Osteoblast (primary cell): ENCODE results near the gene ADCY2. TPM values are rescaled to one million over a fixed set of nuclear protein-coding genes. Genes with fewer than 3 reads are reported as not detected.

Source experiments
- DNase-seq: peaks from one replicate; pipeline ENCODE4 v3.0.0; 2011; ENCODE audit warnings: low spot score, mixed read lengths; ENCODE audit not compliant: insufficient read length; ENCODE audit errors: missing footprints
- H2AFZ ChIP-seq: 2 replicates; pipeline ENCODE4 v1.6.0; 2011; ENCODE audit warnings: mild to moderate bottlenecking, low read length
- H3K27ac ChIP-seq: 2 replicates; pipeline ENCODE4 v1.5.1; 2011; ENCODE audit warnings: mild to moderate bottlenecking, low read depth, low read length, moderate library complexity
- H3K27me3 ChIP-seq: 2 replicates; pipeline ENCODE4 v1.6.0; 2012; ENCODE audit warnings: mild to moderate bottlenecking, control low read depth, inconsistent platforms, low read length, moderate library complexity; ENCODE audit not compliant: insufficient read depth
- H3K36me3 ChIP-seq: 2 replicates; pipeline ENCODE4 v1.5.1; 2011; ENCODE audit warnings: mild to moderate bottlenecking, low read length, control low read depth, moderate library complexity; ENCODE audit not compliant: insufficient read depth
- H3K4me1 ChIP-seq: 2 replicates; pipeline ENCODE4 v1.5.1; 2011; ENCODE audit warnings: mild to moderate bottlenecking, low read length, control low read depth, moderate library complexity; ENCODE audit not compliant: insufficient read depth
- H3K4me2 ChIP-seq: 2 replicates; pipeline ENCODE4 v1.6.0; 2011; ENCODE audit warnings: mild to moderate bottlenecking, low read length; ENCODE audit not compliant: insufficient read depth
- H3K4me3 ChIP-seq: fragments of 200-600 bp; sonication (generic); 3 replicates; pipeline ENCODE4 v1.5.1; 2012; ENCODE audit warnings: mild to moderate bottlenecking, low read length, inconsistent platforms; ENCODE audit not compliant: insufficient read depth
- H3K79me2 ChIP-seq: 2 replicates; pipeline ENCODE4 v1.6.0; 2012; ENCODE audit warnings: mild to moderate bottlenecking, low read length, control low read depth, inconsistent platforms; ENCODE audit not compliant: insufficient read depth
- H3K9me3 ChIP-seq: 2 replicates; pipeline ENCODE4 v1.5.1; 2011; ENCODE audit warnings: low read depth, low read length, control low read depth
- H4K20me1 ChIP-seq: 2 replicates; pipeline ENCODE4 v1.6.0; 2012; ENCODE audit warnings: mild to moderate bottlenecking, low read length, control low read depth; ENCODE audit not compliant: insufficient read depth
- CTCF ChIP-seq: IDR thresholded peaks from 2 replicates; pipeline ENCODE4 v1.5.1; 2011; ENCODE audit warnings: mild to moderate bottlenecking, low read depth, low read length, moderate library complexity; ENCODE audit errors: extremely low read depth
- total RNA-seq: library from RNA; depleted of rRNA; stranded (reverse); fragments of >200 nt; gene quantifications from 2 replicates; pipeline ENCODE4 v1.2.3, GENCODE V29; 2012

Gene ADCY2
- total RNA-seq, 1 donor = under 0.01 TPM

GRCh38 chr5:7363067-7363677, 32.8 kb upstream of the ADCY2 start:
- no peak for TF ChIP-seq CTCF
- Histone ChIP-seq H3K27ac (no peak overlapping the region), H3K27me3 (no peaks in the 10 kb centered on the region), H3K4me3 (no peak overlapping the region), H3K4me2 (no peak overlapping the region), H4K20me1 (no peaks in the 10 kb centered on the region), H3K9me3 (no peaks in the 10 kb centered on the region), H3K4me1 (no peaks in the 10 kb centered on the region), H3K36me3 (no peaks in the 10 kb centered on the region), H2AFZ (no peak overlapping the region), H3K79me2 (no peaks in the 10 kb centered on the region)
- DNase-seq = no peak

DNA sequence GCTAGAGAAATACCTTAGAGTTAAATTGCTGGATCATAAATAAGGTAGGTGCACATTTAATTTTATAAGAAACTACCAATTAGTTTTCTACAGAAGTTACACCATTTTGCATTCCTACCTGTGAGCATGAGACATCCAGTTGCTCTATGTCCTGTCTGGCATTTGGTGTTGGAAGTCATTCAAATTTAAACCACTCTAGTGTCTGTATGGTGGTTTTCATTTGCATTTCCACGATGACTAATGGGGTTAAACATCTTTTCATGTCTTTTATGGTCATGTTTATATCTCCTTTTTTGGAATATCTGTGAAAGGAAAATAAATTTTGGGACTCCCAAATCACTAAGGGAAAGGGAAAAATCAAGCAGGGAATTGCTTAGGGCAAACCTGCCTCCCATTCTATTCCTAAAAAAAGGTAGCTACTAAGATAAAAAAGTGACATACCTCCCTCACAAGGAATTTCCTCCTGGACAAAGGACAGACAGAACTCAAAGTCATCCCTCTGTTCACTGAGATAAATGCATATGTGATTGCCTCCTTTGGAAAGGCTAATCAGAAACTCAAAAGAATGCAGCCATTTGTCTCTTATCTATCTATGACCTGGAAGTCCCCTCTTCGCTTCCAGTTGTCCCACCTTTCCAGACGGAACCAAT, 31.6 kb upstream of the ADCY2 start:
- TF ChIP-seq CTCF = no peak
- Histone ChIP-seq H3K9me3 (no peaks in the 10 kb centered on the region), H3K4me3 (no peak overlapping the region), H3K27me3 (no peaks in the 10 kb centered on the region), H2AFZ (no peak overlapping the region), H3K79me2 (no peaks in the 10 kb centered on the region), H3K27ac (no peak overlapping the region), H3K36me3 (no peaks in the 10 kb centered on the region), H4K20me1 (no peaks in the 10 kb centered on the region), H3K4me1 (no peaks in the 10 kb centered on the region), H3K4me2 (no peak overlapping the region)
- no peak for DNase-seq

DNA sequence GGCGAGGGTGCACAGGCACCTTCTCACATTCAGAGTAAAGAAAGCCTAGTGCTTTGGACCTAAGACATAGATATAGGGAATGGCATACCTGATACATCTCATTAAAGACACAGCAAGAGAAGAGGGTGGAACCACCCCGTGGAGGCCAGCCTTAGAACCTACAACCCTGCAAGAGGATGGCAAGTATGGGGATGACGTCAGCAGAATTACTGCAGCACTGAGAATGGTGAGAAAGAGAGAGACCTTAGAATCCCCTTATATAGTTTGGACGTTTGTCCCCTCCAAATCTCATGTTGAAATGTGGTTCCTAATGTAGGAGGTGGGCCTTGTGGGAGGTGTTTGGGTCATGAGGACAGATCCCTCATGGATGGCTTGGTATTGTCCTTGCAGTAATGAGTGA, 28.2 kb upstream of the ADCY2 start:
- TF ChIP-seq CTCF = no peak
- Histone ChIP-seq H4K20me1 (no peaks in the 10 kb centered on the region), H3K36me3 (no peaks in the 10 kb centered on the region), H3K4me2 (no peak overlapping the region), H3K27ac (no peak overlapping the region), H3K79me2 (no peaks in the 10 kb centered on the region), H2AFZ (no peak overlapping the region), H3K27me3 (no peaks in the 10 kb centered on the region), H3K9me3 (no peaks in the 10 kb centered on the region), H3K4me3 (no peak overlapping the region), H3K4me1 (no peaks in the 10 kb centered on the region)
- no peak for DNase-seq

GRCh38 chr5:7372399-7372798, 23.5 kb upstream of the ADCY2 start:
- TF ChIP-seq CTCF = no peak
- H2AFZ ChIP-seq = no peak overlapping the region
- no peak overlapping the region for H3K4me2 ChIP-seq
- DNase-seq = no peak
- H3K36me3 ChIP-seq = no peaks in the 10 kb centered on the region
- H4K20me1 ChIP-seq = no peaks in the 10 kb centered on the region
- no peak overlapping the region for H3K4me3 ChIP-seq
- no peak overlapping the region for H3K27ac ChIP-seq
- no peaks in the 10 kb centered on the region for H3K9me3 ChIP-seq
- H3K79me2 ChIP-seq = no peaks in the 10 kb centered on the region
- H3K4me1 ChIP-seq = no peaks in the 10 kb centered on the region
- no peaks in the 10 kb centered on the region for H3K27me3 ChIP-seq
